Measurements from ENCODE around the gene OR6B2. TPM values are rescaled to one million over a fixed set of nuclear protein-coding genes. Genes with fewer than 3 reads are reported as not detected.

The OR6B2 gene
- total and polyA plus RNA-seq, 2 of the 4 experiments (the other 2 are of a cell fraction), result not detected

GRCh38 chr2:240056678-240057077 lies 26.4 kb upstream of the OR6B2 start:
- ATAC-seq (ENCODE audit: low read depth), result no peak
- intact Hi-C loops (cut with micrococcal nuclease) (no loop called here), in situ Hi-C loops (cut with MboI; ENCODE audit: low sequenced_read_pairs) (no loop called here), dilution Hi-C loops (cut with HindIII; ENCODE audit: low sequenced_read_pairs, unreplicated experiment) (no loop called here)
- Histone ChIP-seq H3K36me3 (ENCODE audit: control insufficient read depth, insufficient read depth, low read length) (no peaks in the 10 kb centered on the region), H2BK15ac (ENCODE audit: low read depth, low read length) (no peak overlapping the region), H2BK20ac (ENCODE audit: low read depth, low read length) (no peak overlapping the region), H3K4me1 (ENCODE audit: control insufficient read depth, insufficient read depth, low read length) (no peaks in the 10 kb centered on the region), H2BK120ac (ENCODE audit: low read depth, low read length) (no peak overlapping the region), H3K9me3 (ENCODE audit: control insufficient read depth, insufficient read depth, low read length) (no peaks in the 10 kb centered on the region), H4K91ac (ENCODE audit: insufficient read depth, low read depth, low read length) (no peak overlapping the region), H4K20me1 (ENCODE audit: insufficient read depth, low read length) (no peaks in the 10 kb centered on the region), H3K27me3 (ENCODE audit: control insufficient read depth, insufficient read depth, low read length) (peaks cover 42% of the 10 kb centered on the region), H3K9me1 (ENCODE audit: insufficient read depth, low read length) (no peaks in the 10 kb centered on the region), H2AFZ (replicated peaks; ENCODE audit: low read length, poor library complexity) (no peak overlapping the region), H2BK5ac (ENCODE audit: low read depth, low read length, poor library complexity, severe bottlenecking) (no peak overlapping the region), H3K56ac (ENCODE audit: extremely low read depth, insufficient read depth, low read length) (no peak overlapping the region), H3K4me2 (ENCODE audit: low read depth, low read length) (no peak overlapping the region), H3K4me3 (ENCODE audit: insufficient read depth, low read depth, low read length) (no peak overlapping the region), H3K14ac (replicated peaks; ENCODE audit: low read depth, low read length) (no peak overlapping the region), H3K79me1 (ENCODE audit: low read depth in 1 of 2, low read length in 2 of 2) (no peaks in the 10 kb centered on the region), H4K8ac (ENCODE audit: low read depth in 2 of 2, low read length in 2 of 2) (no peak overlapping the region), H3K18ac (ENCODE audit: low read depth, low read length) (no peak overlapping the region), H3K27ac (ENCODE audit: insufficient read depth, low read length) (no peak overlapping the region), H3K4ac (ENCODE audit: low read depth, low read length) (no peak overlapping the region), H2AK5ac (ENCODE audit: low read depth, low read length) (no peak overlapping the region), H2AK9ac (replicated peaks; ENCODE audit: low read depth, low read length, poor library complexity) (no peak overlapping the region), H4K5ac (ENCODE audit: low read depth, low read length) (no peak overlapping the region), H3K23ac (ENCODE audit: low read depth, low read length) (no peak overlapping the region), H3K9ac (ENCODE audit: low read depth, low read length) (no peak overlapping the region)
- WGBS, 2 experiments (ENCODE audit: extremely low coverage in 2 of 2, insufficient read length in 1 of 2), result no CpG with 5 or more reads among the region's 11 CpGs
- BruUV-seq (replicated peaks), result no TSS peak
- ChIA-PET CTCF (no interaction called here), POLR2A (ENCODE audit: unreplicated experiment) (no interaction called here)
- DNase-seq, result no peak
- TF ChIP-seq MAZ (IDR thresholded peaks at IDR 0.05; ENCODE audit: borderline replicate concordance, low read depth, low read length) (no peak), CEBPB (IDR thresholded peaks at IDR 0.05; ENCODE audit: low read depth, low read length) (no peak), CHD1 (IDR thresholded peaks at IDR 0.05; ENCODE audit: low read depth, low read length) (no peak), USF2 (IDR thresholded peaks at IDR 0.05; ENCODE audit: low read depth, low read length) (no peak), SMC3 (IDR thresholded peaks at IDR 0.05; ENCODE audit: low read depth, low read length) (no peak), POLR2A (IDR thresholded peaks at IDR 0.05; ENCODE audit: low read depth, low read length) (no peak)
- TF ChIP-seq, protein P1, sequence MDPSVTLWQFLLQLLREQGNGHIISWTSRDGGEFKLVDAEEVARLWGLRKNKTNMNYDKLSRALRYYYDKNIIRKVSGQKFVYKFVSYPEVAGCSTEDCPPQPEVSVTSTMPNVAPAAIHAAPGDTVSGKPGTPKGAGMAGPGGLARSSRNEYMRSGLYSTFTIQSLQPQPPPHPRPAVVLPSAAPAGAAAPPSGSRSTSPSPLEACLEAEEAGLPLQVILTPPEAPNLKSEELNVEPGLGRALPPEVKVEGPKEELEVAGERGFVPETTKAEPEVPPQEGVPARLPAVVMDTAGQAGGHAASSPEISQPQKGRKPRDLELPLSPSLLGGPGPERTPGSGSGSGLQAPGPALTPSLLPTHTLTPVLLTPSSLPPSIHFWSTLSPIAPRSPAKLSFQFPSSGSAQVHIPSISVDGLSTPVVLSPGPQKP (IDR thresholded peaks at IDR 0.05; ENCODE audit: borderline replicate concordance, low read depth, low read length), result no peak
